Fibroblast of peridontal ligament (primary cell): ENCODE results near the gene HYDIN.
"Not testable (repeated sequence)": the region's sequence is repeated elsewhere in the genome, so short reads cannot be mapped to it uniquely, and the experiment has no call there.

Source experiments
- DNase-seq: peaks from one replicate; pipeline ENCODE4 v3.0.0-alpha.2; 2010; ENCODE audit errors: extremely low read depth

HYDIN gene

DNA sequence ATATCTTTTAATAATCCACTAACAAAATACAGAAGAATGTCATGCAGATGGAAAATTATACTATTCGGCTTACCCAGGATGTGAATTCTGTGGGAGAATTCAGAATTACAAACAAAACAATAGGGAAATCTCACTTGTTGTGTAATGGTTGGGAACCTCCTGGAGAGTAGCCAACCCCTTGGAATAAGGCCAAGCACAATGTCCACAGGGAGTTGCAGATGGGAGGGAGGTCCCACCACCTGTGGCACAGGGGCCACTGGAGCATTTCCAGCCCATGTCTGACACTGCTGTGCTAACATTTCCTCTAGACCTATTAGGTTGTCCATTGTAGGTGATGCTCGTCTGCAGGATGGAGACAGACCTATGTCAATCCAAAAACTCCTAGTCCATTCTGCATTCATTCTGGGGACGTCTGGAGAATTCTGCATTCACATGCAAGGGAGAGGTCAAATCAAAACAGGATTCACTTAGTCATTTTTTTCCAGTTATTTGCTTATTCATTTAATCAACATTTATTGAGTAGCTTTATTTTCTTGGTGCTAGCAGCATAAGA, 120.8 kb downstream of the HYDIN start:
- not testable (repeated sequence) for DNase-seq

DNA sequence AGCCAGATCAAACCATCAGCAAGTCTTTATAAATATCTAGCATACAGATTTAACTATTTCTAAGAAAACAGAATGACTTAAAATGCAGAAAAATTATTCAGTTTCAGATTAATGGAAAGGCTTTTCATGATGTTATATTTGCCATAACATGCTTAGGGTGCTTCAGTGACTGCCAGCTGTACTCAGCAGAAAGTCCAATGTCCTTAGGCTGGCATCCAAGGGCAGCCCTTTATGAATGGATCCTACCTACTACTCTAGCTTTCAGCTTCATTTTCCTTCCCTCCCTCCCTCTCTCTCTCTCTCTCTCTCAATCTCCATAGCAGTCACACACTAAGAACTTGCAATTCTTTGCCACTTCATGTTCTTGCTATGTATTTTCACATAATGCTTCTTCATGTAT, 124.6 kb downstream of the HYDIN start:
- DNase-seq = not testable (repeated sequence)

DNA sequence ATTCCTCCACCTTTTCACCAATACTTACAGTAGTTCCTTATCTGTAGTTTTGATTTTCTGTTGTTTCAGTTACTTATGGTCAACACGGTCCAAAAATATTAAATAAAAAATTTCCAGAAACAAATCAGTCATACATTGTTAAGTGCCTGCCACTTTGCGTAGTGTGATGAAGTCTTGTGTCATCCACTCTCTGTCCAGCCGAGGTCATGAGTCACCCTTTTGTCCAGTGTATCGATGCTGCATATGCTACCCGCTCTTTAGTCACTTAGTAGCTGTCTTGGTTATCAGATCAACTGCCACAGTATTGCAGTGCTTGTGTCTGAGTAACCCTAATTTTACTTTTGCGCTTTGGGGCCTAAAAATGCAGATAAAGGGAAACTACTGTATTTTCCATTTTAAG, 146.9 kb downstream of the HYDIN start:
- not testable (repeated sequence) for DNase-seq

DNA sequence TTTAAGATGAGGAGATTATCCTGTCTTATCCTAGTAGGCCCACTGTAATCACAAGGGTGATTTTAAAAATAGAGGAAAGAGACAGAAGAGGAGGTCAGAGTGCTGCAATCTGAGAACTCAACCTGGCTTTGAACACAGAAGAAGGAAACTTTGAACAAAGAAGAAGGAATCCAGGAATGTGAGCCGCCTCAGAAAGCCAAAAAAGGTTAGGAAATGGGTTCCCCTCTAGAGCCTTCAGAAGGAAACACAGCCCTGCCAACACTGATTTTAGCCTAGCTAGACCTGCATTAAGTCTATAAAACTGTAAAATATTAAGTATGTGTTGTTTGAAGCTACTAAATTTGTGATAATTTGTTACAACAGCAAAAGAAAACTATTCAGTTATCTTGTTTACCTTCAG, 149.7 kb downstream of the HYDIN start:
- DNase-seq = not testable (repeated sequence)

DNA sequence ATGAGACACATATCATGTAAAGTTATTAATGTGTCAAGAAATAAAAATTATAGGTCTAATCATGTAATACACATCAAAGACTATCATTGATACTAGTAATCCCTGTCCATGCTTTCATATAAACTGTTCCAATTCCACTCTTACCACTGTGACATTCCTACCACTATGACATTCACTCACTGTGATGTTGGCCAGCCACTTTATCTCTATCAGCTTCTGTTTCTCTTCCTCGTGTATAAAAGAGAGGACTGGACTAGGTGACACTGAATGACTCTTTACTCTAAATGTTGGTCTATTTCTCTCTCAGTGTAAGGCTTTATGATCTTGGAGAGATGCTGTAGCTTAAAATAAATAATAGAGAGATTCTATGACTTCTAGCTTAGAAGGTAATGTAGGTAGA, 150.3 kb downstream of the HYDIN start:
- not testable (repeated sequence) for DNase-seq

GRCh38 chr16:71070651-71071050, 159.9 kb downstream of the HYDIN start:
- DNase-seq = not testable (repeated sequence)

- DNase-seq = not testable (repeated sequence)
These were observed 160.7 kb downstream of the HYDIN start for GRCh38 chr16:71069842-71070241.

GRCh38 chr16:71053897-71054609, 176.5 kb downstream of the HYDIN start:
- DNase-seq = peak; percentile 15

GRCh38 chr16:71050307-71050706, 180.2 kb downstream of the HYDIN start:
- DNase-seq = peak; percentile 53

GRCh38 chr16:71039368-71040111, 191.0 kb downstream of the HYDIN start:
- DNase-seq = not testable (repeated sequence)

DNA sequence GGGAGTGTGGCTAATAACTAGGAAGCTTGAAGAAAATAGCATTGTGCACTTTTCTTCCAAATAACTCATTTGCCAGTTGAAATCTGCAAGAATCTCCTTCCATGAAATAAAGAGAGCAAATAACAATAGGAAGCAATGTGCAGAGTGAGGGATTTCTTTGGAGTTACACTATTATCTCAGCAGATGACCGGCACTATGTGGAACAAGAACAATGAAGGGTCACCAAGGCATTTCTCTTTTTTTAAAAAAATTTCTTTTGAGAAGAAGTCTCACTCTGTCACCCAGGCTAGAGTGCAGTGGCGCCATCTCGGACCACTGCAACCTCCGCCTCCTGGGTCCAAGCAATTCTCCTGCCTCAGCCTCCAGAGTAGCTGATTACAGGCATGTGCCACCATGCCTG, 192.1 kb downstream of the HYDIN start:
- DNase-seq = not testable (repeated sequence)

DNA sequence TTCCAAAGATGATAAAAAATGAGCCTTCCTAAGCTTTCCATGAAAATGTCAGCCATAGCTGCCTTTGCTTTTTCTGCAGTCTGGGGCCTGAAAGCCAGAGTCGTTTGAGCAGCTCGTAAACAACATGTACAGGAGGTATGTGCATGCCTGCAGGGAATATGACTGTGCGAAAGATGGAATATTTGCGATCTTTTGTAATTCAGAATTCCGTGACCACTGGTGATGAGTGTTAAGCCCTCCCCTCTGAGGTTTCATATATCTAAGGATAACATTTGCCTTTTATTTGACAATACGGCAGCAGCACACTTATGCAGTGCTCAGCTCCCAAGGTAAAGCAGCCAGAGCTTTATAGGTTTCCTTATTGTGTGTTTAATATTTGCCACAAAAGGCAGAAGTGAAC, 192.5 kb downstream of the HYDIN start:
- DNase-seq = peak; percentile 15

- DNase-seq = peak; percentile 29
These were observed 202.3 kb downstream of the HYDIN start for GRCh38 chr16:71028032-71028727.

- DNase-seq = not testable (repeated sequence)
These were observed 203.0 kb downstream of the HYDIN start for GRCh38 chr16:71027511-71027910.

DNA sequence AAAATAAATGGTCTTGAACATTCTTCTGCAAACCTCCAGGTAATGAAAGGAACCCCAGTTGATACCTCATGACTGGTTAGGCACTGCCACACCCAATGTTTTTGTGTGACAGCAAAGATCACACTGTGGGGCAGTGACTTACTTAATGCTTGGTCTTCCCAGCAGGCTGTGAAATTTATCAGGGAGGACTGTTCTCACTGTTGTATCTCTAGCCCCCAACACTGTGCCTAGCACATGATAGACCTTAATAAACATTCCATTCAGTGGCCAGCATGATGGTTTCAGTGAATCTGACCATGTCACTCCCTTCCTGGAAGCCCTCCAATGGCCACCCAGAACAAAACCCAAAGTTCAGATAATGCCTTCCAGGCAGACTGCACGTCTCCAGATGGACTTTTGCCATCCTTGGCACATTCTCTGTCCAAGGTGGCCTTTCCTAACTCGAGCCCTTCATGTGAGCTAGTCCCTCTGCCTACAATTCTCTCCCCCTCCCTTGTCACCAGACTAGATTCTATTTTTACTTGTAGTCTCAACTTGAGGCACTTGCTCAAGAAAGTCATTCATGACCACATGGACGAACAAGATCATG, 206.6 kb downstream of the HYDIN start:
- not testable (repeated sequence) for DNase-seq

GRCh38 chr16:71021961-71022537, 208.5 kb downstream of the HYDIN start:
- not testable (repeated sequence) for DNase-seq

DNA sequence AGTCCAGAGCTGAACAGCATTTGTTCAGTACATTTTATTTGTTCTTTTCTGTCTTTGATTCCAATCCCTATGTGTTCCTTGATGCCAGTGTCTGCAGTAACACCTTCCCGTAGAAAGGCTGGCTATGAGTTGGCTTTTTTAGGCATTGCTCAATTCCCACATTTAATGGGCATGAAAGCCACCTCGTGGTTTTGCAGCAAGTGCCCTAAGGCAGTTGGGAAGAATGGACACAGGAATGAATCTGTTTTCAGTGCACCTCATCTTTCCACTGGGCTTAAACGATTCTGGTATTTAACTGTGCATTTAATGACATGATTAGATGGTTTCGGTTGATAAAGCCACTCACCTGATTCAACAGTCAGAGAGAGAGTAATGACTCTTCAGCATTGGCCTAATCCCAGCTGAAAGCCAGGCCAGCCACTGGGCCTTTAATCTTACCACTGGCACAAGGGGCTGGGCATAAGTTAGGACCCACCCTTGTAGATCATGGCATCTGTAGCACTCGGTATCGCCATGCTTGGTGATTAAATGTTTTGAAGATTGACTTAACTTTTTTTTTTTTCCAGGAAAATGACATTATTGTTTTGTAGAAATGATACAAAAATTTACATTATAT, 211.3 kb downstream of the HYDIN start:
- not testable (repeated sequence) for DNase-seq

GRCh38 chr16:71015419-71015818, 215.1 kb downstream of the HYDIN start:
- DNase-seq = not testable (repeated sequence)

DNA sequence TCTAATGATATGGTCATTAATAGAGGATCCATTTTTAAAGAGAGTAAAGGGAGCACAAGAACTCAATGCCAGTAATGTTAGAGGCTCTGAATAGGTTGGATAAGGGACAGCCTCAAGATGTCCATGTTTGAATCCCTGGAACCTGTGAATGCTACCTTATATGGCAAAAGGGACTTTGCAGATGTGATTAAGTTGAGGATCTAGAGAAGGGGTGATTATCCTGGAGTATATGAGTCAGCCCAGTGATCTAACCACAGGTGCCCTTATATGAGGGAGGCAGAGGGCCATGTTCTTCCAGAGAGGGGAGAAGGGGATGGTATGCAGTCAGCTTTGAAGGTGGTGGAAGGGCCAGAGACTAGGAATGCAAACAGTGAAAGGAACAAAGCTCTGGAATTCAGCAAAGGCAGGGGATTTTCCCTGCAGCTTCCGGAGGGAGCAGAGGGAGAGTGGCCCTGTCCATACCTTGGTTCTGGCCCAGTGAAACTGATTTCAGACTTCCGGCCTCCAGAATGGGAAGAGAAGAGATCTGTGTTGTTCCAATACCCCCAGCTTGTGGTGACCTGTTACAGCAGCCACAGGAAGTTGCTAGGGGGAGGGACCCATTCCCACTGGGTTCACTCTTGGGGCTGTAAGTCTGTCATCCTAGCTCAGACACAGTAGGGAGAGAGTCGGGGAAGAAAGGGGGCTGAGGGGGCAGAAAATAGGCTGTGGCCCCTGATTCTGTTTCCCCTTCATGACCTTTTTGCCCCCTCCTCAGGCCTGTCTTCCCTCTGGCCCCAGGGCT, 220.9 kb downstream of the HYDIN start:
- not testable (repeated sequence) for DNase-seq

- not testable (repeated sequence) for DNase-seq
These were observed 224.0 kb downstream of the HYDIN start for GRCh38 chr16:71006516-71006915.
